RWPE2 (cell line): ENCODE results near the gene KIAA0319L.

Source experiments
- ATAC-seq: fragments of 200-7000 bp; cut with Tn5 transposase; 3 replicates; pipeline ENCODE4 v1.9.1; 2021; ENCODE audit warnings: low read depth
- DNase-seq: peaks from one replicate; pipeline ENCODE4 v3.0.0-alpha.2; 2020; ENCODE audit warnings: low spot score
- H3K27ac ChIP-seq: fragments of 450-650 bp; 2 replicates; pipeline ENCODE4 v1.5.1; 2017; ENCODE audit warnings: mild to moderate bottlenecking; ENCODE audit not compliant: poor library complexity, severe bottlenecking
- H3K27me3 ChIP-seq: fragments of 250-450 bp; sonication (Bioruptor Pico); 2 replicates; pipeline ENCODE4 v1.5.1; 2021; ENCODE audit warnings: mild to moderate bottlenecking, moderate library complexity; ENCODE audit not compliant: insufficient read depth, poor library complexity, severe bottlenecking
- H3K36me3 ChIP-seq: fragments of 250-450 bp; sonication (Bioruptor Pico); 2 replicates; pipeline ENCODE4 v1.5.1; 2020; ENCODE audit warnings: low read depth, mild to moderate bottlenecking, moderate library complexity
- H3K4me1 ChIP-seq: fragments of 250-450 bp; sonication (Bioruptor Pico); 2 replicates; pipeline ENCODE4 v1.5.1; 2021; ENCODE audit warnings: mild to moderate bottlenecking, moderate library complexity; ENCODE audit not compliant: insufficient read depth, poor library complexity, severe bottlenecking
- H3K4me3 ChIP-seq: fragments of 250-450 bp; sonication (Bioruptor Pico); 2 replicates; pipeline ENCODE4 v1.5.1; 2021; ENCODE audit warnings: mild to moderate bottlenecking, moderate library complexity; ENCODE audit not compliant: severe bottlenecking
- H3K9me3 ChIP-seq: fragments of 250-450 bp; sonication (Bioruptor Pico); 2 replicates; pipeline ENCODE4 v1.5.1; 2021; ENCODE audit warnings: mild to moderate bottlenecking, moderate library complexity; ENCODE audit not compliant: severe bottlenecking
- TF ChIP-seq, protein P1 (sequence below): fragments of 450-650 bp; IDR thresholded peaks from one replicate; pipeline ENCODE4 v1.5.1; 2017; ENCODE audit warnings: mild to moderate bottlenecking, moderate library complexity; ENCODE audit not compliant: poor library complexity, severe bottlenecking

KIAA0319L gene

DNA sequence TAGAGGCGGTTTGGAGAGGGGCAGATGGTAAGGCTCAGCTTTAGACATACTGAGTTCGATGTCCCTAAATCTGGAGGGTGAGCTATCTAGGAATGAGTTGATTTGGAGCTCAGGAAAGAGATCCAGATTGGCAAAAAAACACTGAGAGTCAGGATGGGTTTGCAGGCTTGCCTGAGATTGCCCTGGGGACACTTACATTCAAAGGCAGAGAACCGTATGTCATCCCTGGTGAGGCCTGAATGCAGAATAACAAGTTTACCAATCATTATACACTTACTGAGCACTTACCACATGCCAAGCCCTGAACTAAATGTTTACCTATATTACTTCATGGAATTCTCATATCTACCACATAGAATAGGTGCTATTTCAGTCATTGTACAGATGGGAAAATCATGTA, 43.4 kb upstream of the KIAA0319L start:
- H3K9me3 ChIP-seq: no peaks in the 10 kb centered on the region
- no peaks in the 10 kb centered on the region for H3K27me3 ChIP-seq
- no peak overlapping the region for H3K27ac ChIP-seq
- peaks cover 45% of the 10 kb centered on the region for H3K36me3 ChIP-seq
- ATAC-seq (no peak), DNase-seq (no peak)
- TF ChIP-seq, protein P1, sequence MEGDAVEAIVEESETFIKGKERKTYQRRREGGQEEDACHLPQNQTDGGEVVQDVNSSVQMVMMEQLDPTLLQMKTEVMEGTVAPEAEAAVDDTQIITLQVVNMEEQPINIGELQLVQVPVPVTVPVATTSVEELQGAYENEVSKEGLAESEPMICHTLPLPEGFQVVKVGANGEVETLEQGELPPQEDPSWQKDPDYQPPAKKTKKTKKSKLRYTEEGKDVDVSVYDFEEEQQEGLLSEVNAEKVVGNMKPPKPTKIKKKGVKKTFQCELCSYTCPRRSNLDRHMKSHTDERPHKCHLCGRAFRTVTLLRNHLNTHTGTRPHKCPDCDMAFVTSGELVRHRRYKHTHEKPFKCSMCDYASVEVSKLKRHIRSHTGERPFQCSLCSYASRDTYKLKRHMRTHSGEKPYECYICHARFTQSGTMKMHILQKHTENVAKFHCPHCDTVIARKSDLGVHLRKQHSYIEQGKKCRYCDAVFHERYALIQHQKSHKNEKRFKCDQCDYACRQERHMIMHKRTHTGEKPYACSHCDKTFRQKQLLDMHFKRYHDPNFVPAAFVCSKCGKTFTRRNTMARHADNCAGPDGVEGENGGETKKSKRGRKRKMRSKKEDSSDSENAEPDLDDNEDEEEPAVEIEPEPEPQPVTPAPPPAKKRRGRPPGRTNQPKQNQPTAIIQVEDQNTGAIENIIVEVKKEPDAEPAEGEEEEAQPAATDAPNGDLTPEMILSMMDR: no peak
- H3K4me1 ChIP-seq: no peaks in the 10 kb centered on the region
- H3K4me3 ChIP-seq: no peak overlapping the region

GRCh38 chr1:35599411-35599810, 42.2 kb upstream of the KIAA0319L start:
- TF ChIP-seq, protein P1: no peak
- Histone ChIP-seq H3K9me3 (no peaks in the 10 kb centered on the region), H3K4me1 (no peaks in the 10 kb centered on the region), H3K36me3 (peaks cover 33% of the 10 kb centered on the region), H3K27ac (no peak overlapping the region), H3K27me3 (no peaks in the 10 kb centered on the region), H3K4me3 (no peak overlapping the region)
- DNase-seq (no peak), ATAC-seq (no peak)

DNA sequence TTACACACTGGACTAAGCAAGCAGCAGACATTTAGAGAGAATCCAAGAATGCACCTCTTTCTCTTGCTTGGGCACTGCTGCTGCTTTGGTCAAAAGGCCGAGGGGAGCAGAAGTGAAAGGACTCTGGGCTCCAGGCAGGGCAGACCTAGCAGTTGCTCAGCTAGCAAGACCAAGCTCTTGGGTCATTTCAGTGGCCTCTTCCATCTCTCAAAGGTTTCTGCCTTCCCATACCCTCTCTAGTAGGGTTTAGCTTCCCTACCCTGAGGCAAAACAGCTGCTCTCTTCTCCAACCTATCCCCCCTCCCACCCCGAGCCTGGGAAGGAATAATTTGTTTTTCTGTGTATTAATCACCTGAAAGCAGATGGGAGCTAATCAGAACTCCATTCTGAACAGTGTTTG, 41.7 kb upstream of the KIAA0319L start:
- H3K27ac ChIP-seq: no peak overlapping the region
- H3K27me3 ChIP-seq: no peaks in the 10 kb centered on the region
- no peaks in the 10 kb centered on the region for H3K4me1 ChIP-seq
- DNase-seq: no peak
- TF ChIP-seq, protein P1: no peak
- H3K36me3 ChIP-seq: peaks cover 30% of the 10 kb centered on the region
- no peak overlapping the region for H3K4me3 ChIP-seq
- ATAC-seq: no peak
- no peaks in the 10 kb centered on the region for H3K9me3 ChIP-seq

DNA sequence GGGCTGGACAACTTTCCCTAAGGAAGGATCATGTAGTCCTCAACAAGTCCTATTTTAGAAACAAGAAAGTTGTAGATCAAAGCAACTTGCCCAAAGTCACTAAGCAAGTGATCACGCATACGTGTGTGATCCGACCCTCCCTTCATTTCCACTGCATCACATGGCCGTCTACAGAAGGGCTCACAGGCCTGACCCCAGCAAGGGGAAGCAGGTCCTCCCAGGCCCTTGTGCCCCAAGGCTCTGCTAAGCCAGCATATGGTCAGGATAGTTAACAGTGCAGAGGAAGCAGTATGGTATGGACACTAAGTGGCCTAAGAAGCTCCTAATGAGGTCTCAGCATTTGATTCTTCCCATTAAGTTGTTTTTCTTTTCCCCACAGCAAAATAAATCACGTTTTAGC, 40.7 kb upstream of the KIAA0319L start:
- Histone ChIP-seq H3K4me1 (no peaks in the 10 kb centered on the region), H3K27ac (no peak overlapping the region), H3K4me3 (no peak overlapping the region), H3K36me3 (peaks cover 22% of the 10 kb centered on the region), H3K9me3 (no peaks in the 10 kb centered on the region), H3K27me3 (no peaks in the 10 kb centered on the region)
- DNase-seq (no peak), ATAC-seq (no peak)
- TF ChIP-seq, protein P1: no peak

- TF ChIP-seq, protein P1: no peak
- Histone ChIP-seq H3K36me3 (peaks cover 5% of the 10 kb centered on the region), H3K27ac (no peak overlapping the region), H3K9me3 (no peaks in the 10 kb centered on the region), H3K27me3 (no peaks in the 10 kb centered on the region), H3K4me1 (no peaks in the 10 kb centered on the region), H3K4me3 (no peak overlapping the region)
- DNase-seq: no peak
- ATAC-seq: no peak
These were observed 38.5 kb upstream of the KIAA0319L start for GRCh38 chr1:35595684-35596083.
